SU-DHL-6 (cell line): ENCODE data around the gene TDP1.

Experiments used
- H2AFZ ChIP-seq: fragments of 200-600 bp; sonication (generic); 2 replicates; pipeline ENCODE4 v1.6.1; 2014; ENCODE audit warnings: low read depth, mild to moderate bottlenecking, moderate library complexity, mixed read lengths, antibody characterized with exemption, low read length; ENCODE audit not compliant: severe bottlenecking
- H3F3A ChIP-seq: fragments of 200-600 bp; shearing (Covaris generic); 2 replicates; pipeline ENCODE4 v1.6.0; 2016; ENCODE audit warnings: antibody characterized with exemption, mild to moderate bottlenecking; ENCODE audit not compliant: insufficient read depth
- H3K27ac ChIP-seq: fragments of 200-600 bp; sonication (generic); 2 replicates; pipeline ENCODE4 v1.5.1; 2016; ENCODE audit warnings: low read depth, mild to moderate bottlenecking, low read length, moderate library complexity, mixed read lengths
- H3K27me3 ChIP-seq: fragments of 200-600 bp; sonication (generic), shearing (Covaris generic); 2 replicates; pipeline ENCODE4 v1.6.0; 2014; ENCODE audit warnings: mild to moderate bottlenecking, low read length
- H3K36me3 ChIP-seq: fragments of 200-600 bp; sonication (generic); 2 replicates; pipeline ENCODE4 v1.6.1; 2014; ENCODE audit warnings: mild to moderate bottlenecking, low read length, mixed read lengths
- H3K4me2 ChIP-seq: fragments of 300-600, 200-600 bp; shearing (Covaris generic), sonication (generic); 2 replicates; pipeline ENCODE4 v1.6.0; 2014; ENCODE audit warnings: low read length, low read depth, mild to moderate bottlenecking; ENCODE audit not compliant: poor library complexity, severe bottlenecking
- H3K4me3 ChIP-seq: fragments of 200-600 bp; sonication (generic); 2 replicates; pipeline ENCODE4 v1.5.1; 2014; ENCODE audit warnings: antibody characterized with exemption, low read length, mild to moderate bottlenecking, mixed read lengths; ENCODE audit not compliant: insufficient read depth, poor library complexity, severe bottlenecking
- H3K79me2 ChIP-seq: fragments of 200-600 bp; sonication (generic); 2 replicates; pipeline ENCODE4 v1.6.1; 2014; ENCODE audit warnings: mild to moderate bottlenecking, low read length, moderate library complexity; ENCODE audit not compliant: insufficient read depth
- H3K9ac ChIP-seq: fragments of 200-600 bp; sonication (generic); 2 replicates; pipeline ENCODE4 v1.7.0; 2014; ENCODE audit warnings: mild to moderate bottlenecking, low read length
- H3K9me2 ChIP-seq: fragments of 200-600 bp; sonication (generic); replicated peaks from 2 replicates; pipeline ENCODE4 v1.6.1; 2014; ENCODE audit warnings: low read length; ENCODE audit not compliant: insufficient read depth
- H3K9me3 ChIP-seq: fragments of 200-600 bp; sonication (generic); 2 replicates; pipeline ENCODE4 v1.6.1; 2014; ENCODE audit warnings: low read length, mixed read lengths; ENCODE audit not compliant: insufficient read depth
- H4K20me1 ChIP-seq: fragments of 200-600 bp; sonication (generic); 2 replicates; pipeline ENCODE4 v1.6.1; 2014; ENCODE audit warnings: low read depth, mild to moderate bottlenecking, antibody characterized with exemption, low read length, moderate library complexity, mixed read lengths
- EZH2phosphoT487 ChIP-seq: fragments of 200-600 bp; sonication (generic), shearing (Covaris generic); conservative IDR thresholded peaks from 2 replicates; pipeline ENCODE4 v1.6.1; 2018; ENCODE audit warnings: mild to moderate bottlenecking, antibody characterized with exemption, low read length, moderate library complexity, mixed read lengths
- TF ChIP-seq, protein P1 (sequence below): fragments of 200-600 bp; sonication (generic); IDR thresholded peaks from one replicate; pipeline ENCODE4 v1.5.1; 2017; ENCODE audit warnings: antibody characterized with exemption, mild to moderate bottlenecking, low read length, moderate library complexity; ENCODE audit not compliant: insufficient read depth, poor library complexity, severe bottlenecking

Gene TDP1

DNA sequence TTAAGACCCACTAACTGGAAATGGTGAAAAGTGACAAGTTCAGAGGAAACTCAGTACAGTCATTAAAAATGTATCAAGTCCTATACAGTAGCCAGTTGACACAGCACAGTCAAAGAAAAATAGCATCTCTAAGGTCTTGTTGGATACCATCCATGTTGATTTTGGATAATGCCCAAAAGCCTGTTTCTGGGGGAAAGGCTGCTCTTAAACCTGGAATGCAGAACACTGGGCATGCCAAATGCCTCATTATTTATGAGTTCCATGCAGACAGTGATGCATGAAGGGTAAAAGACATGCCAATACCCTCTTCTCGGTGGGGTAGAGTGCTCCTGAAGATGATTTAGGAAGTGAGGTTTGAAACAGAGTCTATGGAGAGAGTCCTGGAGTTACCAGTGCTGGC is 135.7 kb downstream of the TDP1 start:
- no peaks in the 10 kb centered on the region for H3K36me3 ChIP-seq
- H3K27me3 ChIP-seq = no peaks in the 10 kb centered on the region
- no peak overlapping the region for H3K4me2 ChIP-seq
- H2AFZ ChIP-seq = no peak overlapping the region
- H3K79me2 ChIP-seq = no peaks in the 10 kb centered on the region
- no peak overlapping the region for H3K9ac ChIP-seq
- H3K9me3 ChIP-seq = no peaks in the 10 kb centered on the region
- H4K20me1 ChIP-seq = no peaks in the 10 kb centered on the region
- H3K27ac ChIP-seq = no peak overlapping the region
- no peak for TF ChIP-seq EZH2phosphoT487
- TF ChIP-seq, protein P1, sequence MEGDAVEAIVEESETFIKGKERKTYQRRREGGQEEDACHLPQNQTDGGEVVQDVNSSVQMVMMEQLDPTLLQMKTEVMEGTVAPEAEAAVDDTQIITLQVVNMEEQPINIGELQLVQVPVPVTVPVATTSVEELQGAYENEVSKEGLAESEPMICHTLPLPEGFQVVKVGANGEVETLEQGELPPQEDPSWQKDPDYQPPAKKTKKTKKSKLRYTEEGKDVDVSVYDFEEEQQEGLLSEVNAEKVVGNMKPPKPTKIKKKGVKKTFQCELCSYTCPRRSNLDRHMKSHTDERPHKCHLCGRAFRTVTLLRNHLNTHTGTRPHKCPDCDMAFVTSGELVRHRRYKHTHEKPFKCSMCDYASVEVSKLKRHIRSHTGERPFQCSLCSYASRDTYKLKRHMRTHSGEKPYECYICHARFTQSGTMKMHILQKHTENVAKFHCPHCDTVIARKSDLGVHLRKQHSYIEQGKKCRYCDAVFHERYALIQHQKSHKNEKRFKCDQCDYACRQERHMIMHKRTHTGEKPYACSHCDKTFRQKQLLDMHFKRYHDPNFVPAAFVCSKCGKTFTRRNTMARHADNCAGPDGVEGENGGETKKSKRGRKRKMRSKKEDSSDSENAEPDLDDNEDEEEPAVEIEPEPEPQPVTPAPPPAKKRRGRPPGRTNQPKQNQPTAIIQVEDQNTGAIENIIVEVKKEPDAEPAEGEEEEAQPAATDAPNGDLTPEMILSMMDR = no peak
- H3K9me2 ChIP-seq = no peaks in the 10 kb centered on the region
- no peak overlapping the region for H3K4me3 ChIP-seq
- H3F3A ChIP-seq = no peaks in the 10 kb centered on the region

DNA sequence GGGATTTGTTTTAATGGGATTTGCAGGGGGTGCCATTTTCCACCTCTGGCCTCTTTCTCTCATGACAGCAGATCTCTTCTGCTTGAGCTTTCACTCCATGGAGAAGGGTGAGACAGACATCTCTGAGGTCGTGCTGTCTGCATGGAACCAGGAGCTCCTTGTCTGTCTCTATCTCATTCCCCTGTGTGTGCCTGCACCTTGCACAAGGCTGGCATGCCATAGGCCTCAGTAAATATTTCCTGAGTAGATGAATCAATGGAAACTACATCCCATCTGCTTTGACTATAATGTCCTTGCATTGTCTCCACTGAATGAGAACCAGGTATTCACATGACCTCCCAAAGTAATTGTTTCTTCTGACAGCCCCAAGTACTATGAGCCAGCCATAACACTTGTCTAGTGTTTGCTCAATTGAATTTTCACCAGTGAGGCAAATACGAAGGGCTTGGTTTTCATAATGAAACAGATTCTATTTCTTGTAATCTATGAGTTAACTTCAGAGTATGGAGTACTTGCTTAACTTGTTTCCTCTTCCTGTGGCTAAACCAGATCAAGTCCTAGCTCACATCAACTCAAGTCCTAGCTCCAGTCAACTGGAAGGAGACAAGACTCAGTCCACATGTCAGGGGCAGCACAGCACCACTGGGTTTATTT is 138.3 kb downstream of the TDP1 start:
- Histone ChIP-seq H3F3A (no peaks in the 10 kb centered on the region), H3K27me3 (no peaks in the 10 kb centered on the region)

More for the DNA sequence above, 138.3 kb downstream of the TDP1 start:
- Histone ChIP-seq H3K9me2 (no peaks in the 10 kb centered on the region), H2AFZ (no peak overlapping the region), H4K20me1 (no peaks in the 10 kb centered on the region), H3K9me3 (no peaks in the 10 kb centered on the region), H3K4me2 (no peak overlapping the region), H3K27ac (no peak overlapping the region), H3K4me3 (no peak overlapping the region), H3K9ac (no peak overlapping the region), H3K79me2 (no peaks in the 10 kb centered on the region), H3K36me3 (no peaks in the 10 kb centered on the region)
- TF ChIP-seq, protein P1 = no peak
- no peak for TF ChIP-seq EZH2phosphoT487
